AG04450 (cell line): ENCODE measurements around the gene LYL1. TPM values are rescaled to one million over a fixed set of nuclear protein-coding genes. Genes with fewer than 3 reads are reported as not detected.
A peak's percentile ranks its signal among the peaks of the same experiment; 100 is the strongest.

Experiments
- CTCF ChIA-PET: fragments of 300-600, 350-600 bp; formaldehyde crosslinking; extraction: SDS; loops from one replicate; lab custom pipeline; 2022; ENCODE audit warnings: antibody characterized with exemption, inconsistent platforms; lab: Charles Lee
- POLR2A ChIA-PET: fragments of 350-600 bp; formaldehyde crosslinking; extraction: SDS; loops from one replicate; lab custom pipeline; 2021; ENCODE audit warnings: antibody characterized with exemption, inconsistent platforms; lab: Yijun Ruan, JAX
- DNase-seq: peaks from one replicate; pipeline ENCODE4 v3.0.0-alpha.2; 2011; ENCODE audit warnings: low read depth, low spot score
- H3K27ac ChIP-seq: one replicate; pipeline ENCODE4 v1.5.1; 2012; ENCODE audit warnings: low read depth, low read length, control low read depth
- H3K27me3 ChIP-seq: one replicate; pipeline ENCODE4 v1.6.0; 2012; ENCODE audit warnings: low read length; ENCODE audit not compliant: control insufficient read depth, insufficient read depth
- H3K4me3 ChIP-seq: 2 replicates; pipeline ENCODE4 v1.5.1; 2011; ENCODE audit warnings: mild to moderate bottlenecking, low read depth, low read length, control low read depth
- H3K9me3 ChIP-seq: 2 replicates; pipeline ENCODE4 v1.5.1; 2012; ENCODE audit warnings: low read length; ENCODE audit not compliant: control insufficient read depth, insufficient read depth
- CTCF ChIP-seq: IDR thresholded peaks from 2 replicates; pipeline ENCODE4 v1.5.1; 2011; ENCODE audit warnings: low read depth, low read length, control low read depth, inconsistent platforms
- polyA plus RNA-seq: library from polyadenylated mRNA; depleted of rRNA; stranded (reverse); fragments of >200 nt; gene quantifications from 2 replicates; pipeline ENCODE4 v1.2.3, GENCODE V29; 2011

The LYL1 gene
- polyA plus RNA-seq, 1 experiment, result 0.11 TPM

- ChIA-PET CTCF (interaction anchor here (0.6 to 6.9 kb wide), 6 partner anchors 11 to 90 kb away, joined by 3 to 66 read pairs (median 4); no protein-coding TSS in a partner anchor), POLR2A (interaction anchor here (0.6 to 1.9 kb wide), 14 partner anchors 10 to 262 kb away, joined by 3 to 20 read pairs (median 4); partner anchors contain the start of genes NACC1 and RAD23A)
- peak overlapping the region; percentile 98 for H3K27ac ChIP-seq
- peak overlapping the region; percentile 41 for H3K4me3 ChIP-seq
- DNase-seq, result peak; percentile 79
- H3K9me3 ChIP-seq, result no peaks in the 10 kb centered on the region
- H3K27me3 ChIP-seq, result no peaks in the 10 kb centered on the region
- TF ChIP-seq CTCF, result no peak
Measured at GRCh38 chr19:13055213-13056051, 47.2 kb downstream of the LYL1 start.

DNA sequence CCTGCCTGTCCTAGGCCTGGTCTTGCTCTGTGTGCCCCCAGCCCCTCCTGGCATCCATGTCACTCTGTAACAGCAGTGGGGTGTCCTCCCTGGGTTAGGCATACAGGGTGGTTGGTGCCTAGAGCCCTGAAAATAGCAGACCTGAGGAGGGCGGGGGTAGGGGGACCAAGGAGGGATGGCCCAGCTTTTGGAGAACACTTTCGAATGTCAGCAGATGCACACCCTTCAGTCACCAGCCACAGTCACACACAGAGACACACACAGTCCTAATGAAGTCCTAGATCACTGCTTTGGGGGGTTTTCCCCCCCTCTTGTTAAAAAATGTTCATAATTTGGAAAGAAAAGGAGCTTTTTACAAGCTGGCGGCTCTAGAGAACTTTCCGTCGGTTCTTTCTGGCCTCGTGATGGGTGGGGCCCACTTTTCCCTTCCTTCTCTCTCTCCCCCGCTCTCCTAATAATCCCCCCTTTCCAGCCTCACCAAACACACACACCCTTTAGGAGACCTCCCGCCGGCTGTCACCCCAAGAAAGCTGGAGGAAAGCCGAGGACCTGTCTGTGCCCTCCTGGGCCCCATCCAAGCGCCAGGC lies 47.9 kb downstream of the LYL1 start:
- H3K4me3 ChIP-seq, result no peak overlapping the region
- peak overlapping the region; percentile 98 for H3K27ac ChIP-seq
- H3K27me3 ChIP-seq, result no peaks in the 10 kb centered on the region
- no peak for TF ChIP-seq CTCF
- DNase-seq, result no peak
- H3K9me3 ChIP-seq, result no peaks in the 10 kb centered on the region
- ChIA-PET CTCF (interaction anchor here (0.8 to 6.9 kb wide), 5 partner anchors 11 to 89 kb away, joined by 3 to 66 read pairs (median 5); no protein-coding TSS in a partner anchor), POLR2A (interaction anchor here (0.6 to 1.9 kb wide), 13 partner anchors 9 to 262 kb away, joined by 3 to 20 read pairs (median 6); partner anchors contain the start of genes NACC1 and RAD23A)

DNA sequence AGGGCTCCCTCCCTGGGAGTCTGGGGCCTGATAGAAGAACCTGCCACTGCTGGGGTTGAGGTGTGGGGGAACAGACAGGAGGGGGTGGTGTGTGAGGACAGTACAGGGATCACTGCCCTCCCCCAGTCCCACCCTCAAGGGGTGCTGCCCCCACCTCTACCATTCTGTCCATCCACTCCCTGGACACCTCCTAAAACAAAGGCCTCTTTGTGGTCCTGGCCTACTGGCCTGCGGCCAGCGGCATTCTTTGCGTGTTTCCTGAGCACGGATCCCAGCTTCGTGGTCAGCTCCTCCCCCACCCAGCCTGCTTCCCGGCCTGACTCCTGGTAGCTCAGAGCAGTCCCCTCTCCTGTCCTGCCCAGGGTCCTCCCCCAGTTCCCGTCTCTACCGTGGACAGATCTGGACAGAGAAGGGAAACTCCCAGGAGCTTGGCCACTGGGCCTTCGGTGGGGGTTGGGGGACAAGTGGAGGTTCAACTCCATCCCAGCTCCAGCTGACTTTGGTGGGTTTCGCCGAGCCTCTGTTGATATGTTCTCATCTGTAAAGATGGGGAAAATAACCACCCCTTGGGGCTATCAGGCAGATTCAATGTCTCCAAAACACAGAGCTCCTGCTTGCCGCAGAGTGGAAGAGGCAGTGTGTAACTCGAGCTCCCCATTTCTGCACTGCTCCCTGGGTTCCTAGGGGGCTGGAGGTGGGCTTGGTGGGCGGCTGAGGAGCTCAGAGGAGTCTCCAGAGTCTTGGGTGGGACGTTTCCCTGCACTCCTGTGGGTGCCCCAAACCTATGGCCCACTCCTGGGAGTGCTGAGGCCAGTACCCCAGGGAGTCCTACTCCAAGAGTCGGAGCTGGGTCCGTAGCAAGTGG lies 48.7 kb downstream of the LYL1 start:
- H3K27ac ChIP-seq, result peak overlapping the region; percentile 98
- H3K9me3 ChIP-seq, result no peaks in the 10 kb centered on the region
- TF ChIP-seq CTCF, result no peak
- ChIA-PET CTCF (interaction anchor here (0.9 to 6.9 kb wide), 6 partner anchors 7 to 89 kb away, joined by 4 to 66 read pairs (median 6); no protein-coding TSS in a partner anchor), POLR2A (interaction anchor here (0.6 to 1.8 kb wide), 7 partner anchors 10 to 548 kb away, joined by 3 to 6 read pairs (median 3); partner anchors contain the start of gene NACC1)
- peak; percentile 92 for DNase-seq
- H3K27me3 ChIP-seq, result no peaks in the 10 kb centered on the region
- 0 out of 2 replicates have a peak overlapping the region, but pooled peaks have one; percentile 7 for H3K4me3 ChIP-seq

GRCh38 chr19:13053238-13053637 lies 49.4 kb downstream of the LYL1 start:
- ChIA-PET CTCF (interaction anchor here (1.5 to 6.9 kb wide), 3 partner anchors 8 to 88 kb away, joined by 4 to 66 read pairs (median 11); no protein-coding TSS in a partner anchor), POLR2A (interaction anchor here (0.9 to 1.3 kb wide), 2 partner anchors 9 to 11 kb away, joined by 3 to 6 read pairs; no protein-coding TSS in a partner anchor)
- no peak for TF ChIP-seq CTCF
- DNase-seq, result no peak
- no peaks in the 10 kb centered on the region for H3K27me3 ChIP-seq
- H3K27ac ChIP-seq, result peak overlapping the region; percentile 98
- H3K4me3 ChIP-seq, result peak overlapping the region; percentile 5; the same call in 1 of the 2 replicates
- no peaks in the 10 kb centered on the region for H3K9me3 ChIP-seq
